ENCODE results near the gene NDUFV1. TPM values are rescaled to one million over a fixed set of nuclear protein-coding genes. Genes with fewer than 3 reads are reported as not detected.

Gene NDUFV1
- total RNA-seq, 4 donors from 2014 or later = 306 to 608 (median 365) TPM

- in situ Hi-C loops (cut with MboI; ENCODE audit: low sequenced_read_pairs in 4 of 4) (no loop called here), intact Hi-C loops (cut with DNase I; ENCODE audit: low total_unique reads) (loop anchor here (10.0 kb wide), 1 partner anchor 55 kb away; no protein-coding TSS in a partner anchor)
- no peak for ATAC-seq
- Histone ChIP-seq H3K27ac (no peak overlapping the region), H3K4me3 (peak overlapping the region; percentile 31 to 50 (median 40)), H3K27me3 (peaks cover 0 to 5% (median 2%) of the 10 kb centered on the region in 3 donors), H3K4me1 (no peaks in the 10 kb centered on the region), H3K36me3 (no peaks in the 10 kb centered on the region), H3K9me3 (no peaks in the 10 kb centered on the region)
- TF ChIP-seq POLR2A (IDR thresholded peaks at IDR 0.05) (no peak), CTCF (IDR thresholded peaks at IDR 0.05 in 4 of 5, conservative IDR thresholded peaks at IDR 0.05 in 1 of 5) (no peak)
- no peak for DNase-seq
These were observed 43.1 kb downstream of the NDUFV1 start for GRCh38 chr11:67649634-67650510.

- Histone ChIP-seq H3K4me3 (no peak overlapping the region), H3K9me3 (no peaks in the 10 kb centered on the region), H3K27ac (no peak overlapping the region), H3K27me3 (peaks cover 0 to 5% (median under 1%) of the 10 kb centered on the region in 3 donors), H3K4me1 (no peaks in the 10 kb centered on the region), H3K36me3 (no peaks in the 10 kb centered on the region)
- TF ChIP-seq CTCF (IDR thresholded peaks at IDR 0.05 in 4 of 5, conservative IDR thresholded peaks at IDR 0.05 in 1 of 5) = no peak
- no peak for TF ChIP-seq POLR2A (IDR thresholded peaks at IDR 0.05)
- intact Hi-C loops (cut with DNase I; ENCODE audit: low total_unique reads) (no loop called here), in situ Hi-C loops (cut with MboI; ENCODE audit: low sequenced_read_pairs in 4 of 4) (no loop called here)
- ATAC-seq (no peak), DNase-seq (no peak)
These were observed 45.4 kb downstream of the NDUFV1 start for GRCh38 chr11:67651976-67652781.

GRCh38 chr11:67652965-67653845 lies 46.5 kb downstream of the NDUFV1 start:
- intact Hi-C loops (cut with DNase I; ENCODE audit: low total_unique reads) = no loop called here
- in situ Hi-C loops (cut with MboI; ENCODE audit: low sequenced_read_pairs in 4 of 4) = no loop called here

More at GRCh38 chr11:67652965-67653845, 46.5 kb downstream of the NDUFV1 start:
- ATAC-seq (no peak), DNase-seq (no peak)
- Histone ChIP-seq H3K36me3 (no peaks in the 10 kb centered on the region), H3K9me3 (no peaks in the 10 kb centered on the region), H3K4me1 (no peaks in the 10 kb centered on the region), H3K4me3 (no peak overlapping the region), H3K27ac (no peak overlapping the region), H3K27me3 (peaks cover 0 to 5% (median 0%) of the 10 kb centered on the region in 3 donors)
- TF ChIP-seq CTCF (IDR thresholded peaks at IDR 0.05 in 4 of 5, conservative IDR thresholded peaks at IDR 0.05 in 1 of 5) = no peak
